Inflammatory macrophage (primary cell): ENCODE measurements around the gene MYLK.

ENCODE experiments used
- DNase-seq, 2 donors: peaks; one replicate each; pipeline ENCODE4 v3.0.0-alpha.2; 2020 to 2022

MYLK gene

DNA sequence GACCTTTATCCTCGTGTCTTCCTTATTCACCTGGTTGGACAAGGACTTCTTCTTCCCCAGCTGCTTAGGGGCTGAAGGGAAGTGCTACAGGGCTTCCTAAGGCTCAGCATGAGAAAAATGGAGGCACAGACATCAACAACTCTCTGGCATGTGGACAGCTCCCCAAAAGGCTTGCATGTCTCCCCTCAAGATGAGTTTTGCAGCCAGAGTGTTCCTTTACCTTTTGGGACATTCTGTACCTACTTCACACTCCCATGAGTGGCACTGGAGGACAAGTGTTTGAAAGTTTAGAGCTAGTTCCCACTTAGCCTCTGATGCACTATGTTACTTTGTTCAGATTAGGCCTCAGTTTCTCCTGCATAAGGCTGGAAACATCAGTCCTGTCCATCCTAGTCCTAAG is 222.2 kb downstream of the MYLK start:
- no peak for DNase-seq

DNA sequence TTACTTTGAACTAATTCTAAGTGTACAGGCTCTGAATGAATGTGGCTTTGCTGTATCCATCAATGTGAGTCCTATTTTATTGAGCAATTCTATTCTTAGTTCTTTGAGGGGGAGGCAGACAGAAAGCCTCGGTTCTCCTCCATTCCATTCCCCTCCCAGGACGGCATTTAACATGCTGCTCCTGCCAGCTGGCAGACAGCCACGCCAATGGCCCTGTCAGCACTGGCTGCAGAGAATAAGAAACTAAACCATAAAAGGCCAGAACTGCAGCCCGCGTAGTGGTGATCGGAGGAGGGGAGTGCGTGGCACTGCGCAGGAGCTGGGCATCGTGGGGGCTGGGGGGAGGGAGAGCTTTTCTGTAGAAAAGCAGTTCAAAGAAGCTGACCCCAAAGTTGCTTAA is 223.2 kb downstream of the MYLK start:
- DNase-seq = no peak

DNA sequence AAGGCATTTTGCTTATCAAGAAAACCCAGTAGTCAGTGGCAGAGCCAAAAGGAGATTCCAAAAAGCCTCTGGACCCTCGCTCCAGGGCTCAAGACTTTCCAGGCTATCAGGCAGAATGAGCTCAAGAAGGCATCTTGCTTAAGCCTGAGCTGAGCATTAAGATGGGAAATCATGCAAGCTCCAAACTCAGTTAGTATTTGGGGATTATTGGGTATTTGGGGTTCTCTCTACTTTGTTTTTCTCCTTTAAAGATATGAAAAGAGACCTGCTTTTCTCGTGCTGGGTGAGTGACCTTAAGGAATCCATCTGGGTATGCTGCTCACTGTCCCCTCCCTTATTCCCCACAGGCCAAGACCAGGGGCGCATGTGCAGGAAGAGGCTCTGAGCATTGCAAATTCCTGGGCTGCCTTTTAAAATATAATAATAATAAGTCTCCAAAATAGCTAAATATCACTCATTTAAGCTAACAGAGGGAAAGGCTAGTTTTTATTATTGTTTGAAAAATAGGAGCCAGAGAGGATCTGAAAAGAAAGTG is 223.9 kb downstream of the MYLK start:
- DNase-seq = no peak

DNA sequence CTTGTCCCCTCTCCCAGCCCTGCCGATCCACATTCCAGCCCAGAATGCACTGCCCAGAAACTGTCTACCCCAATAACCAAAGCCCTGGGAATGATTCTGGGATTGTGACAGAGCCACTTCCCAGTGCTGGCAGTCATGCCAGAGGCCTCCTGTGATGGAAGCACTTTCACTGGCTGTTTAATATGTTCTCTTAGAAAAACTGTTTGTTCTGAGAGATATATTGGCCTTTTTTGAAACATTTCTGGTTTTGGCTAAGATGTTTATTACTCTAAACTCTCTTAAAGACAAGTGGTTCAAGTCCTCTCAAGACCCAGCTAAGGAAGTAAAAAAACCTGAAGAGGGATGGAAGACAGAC is 225.3 kb downstream of the MYLK start:
- no peak for DNase-seq

DNA sequence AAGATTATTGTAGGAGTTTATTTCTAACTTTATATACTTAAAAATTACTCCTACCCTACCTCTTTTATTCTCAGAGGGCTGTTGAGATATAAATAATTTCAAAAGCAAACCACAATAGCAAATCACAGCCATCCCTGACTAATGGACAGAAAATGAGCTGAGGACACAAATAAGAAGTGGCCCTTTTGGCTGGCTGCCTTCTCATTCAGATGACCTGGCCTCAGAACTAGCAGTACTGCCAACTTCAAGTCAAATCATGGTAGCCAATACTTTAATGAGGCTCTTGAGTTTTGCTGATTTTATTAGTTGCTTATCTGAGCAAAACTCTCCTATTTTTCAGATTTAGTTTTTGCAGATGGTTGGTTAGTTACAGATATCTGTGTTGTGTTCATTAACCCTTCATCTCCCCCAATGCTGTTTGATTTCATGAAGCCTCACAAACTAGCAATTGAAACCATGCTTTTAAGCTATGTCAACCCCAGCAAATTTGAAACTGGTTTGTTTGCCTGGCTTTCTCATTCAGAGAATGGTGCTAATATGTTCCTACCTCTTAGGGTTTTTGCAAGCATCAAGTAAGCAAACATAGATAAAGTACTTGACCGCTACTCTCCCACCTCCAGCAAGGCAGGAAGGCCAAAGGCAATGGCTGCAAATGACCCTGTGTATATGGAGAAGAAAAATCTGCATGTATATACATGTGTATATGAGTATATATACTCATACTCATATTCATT is 225.8 kb downstream of the MYLK start:
- no peak for DNase-seq

DNA sequence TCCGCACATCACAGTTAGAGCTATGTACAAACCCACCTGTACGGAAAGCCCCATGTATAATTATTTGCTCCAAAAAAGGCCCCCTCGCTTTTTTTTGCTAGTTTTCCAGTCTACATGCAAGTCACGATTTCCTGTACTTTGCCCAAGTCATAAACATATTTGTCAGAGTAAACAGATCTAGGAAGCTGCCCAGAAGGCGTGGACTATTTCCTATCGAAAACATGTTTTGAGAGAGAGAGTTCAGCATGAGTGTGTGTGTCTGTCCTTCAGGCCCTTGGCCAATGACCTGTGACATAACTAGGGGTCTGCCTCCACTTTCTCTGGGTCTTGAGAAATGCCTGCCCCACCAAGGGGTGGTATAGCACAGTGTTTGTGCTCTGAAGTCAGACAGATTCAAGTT is 226.6 kb downstream of the MYLK start:
- DNase-seq = no peak

DNA sequence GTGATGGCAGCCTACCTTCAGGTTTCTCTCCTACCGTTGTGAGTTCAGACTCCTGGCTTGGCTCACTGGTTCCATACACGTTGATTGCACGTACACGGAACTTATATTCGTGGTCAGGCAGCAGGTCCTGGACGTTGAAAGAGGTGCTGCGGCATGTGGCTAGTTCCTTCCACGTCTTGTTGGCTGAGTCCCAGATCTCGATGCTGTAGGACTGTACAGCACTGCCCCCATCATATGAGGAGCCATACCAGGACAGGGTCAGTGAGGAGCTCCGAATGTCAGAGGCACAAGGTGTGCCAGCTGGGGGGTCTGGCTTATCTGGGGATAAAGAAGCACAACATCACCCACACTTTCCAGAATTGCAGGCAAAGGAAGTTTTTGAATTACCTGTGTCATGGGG is 227.0 kb downstream of the MYLK start:
- DNase-seq = no peak

DNA sequence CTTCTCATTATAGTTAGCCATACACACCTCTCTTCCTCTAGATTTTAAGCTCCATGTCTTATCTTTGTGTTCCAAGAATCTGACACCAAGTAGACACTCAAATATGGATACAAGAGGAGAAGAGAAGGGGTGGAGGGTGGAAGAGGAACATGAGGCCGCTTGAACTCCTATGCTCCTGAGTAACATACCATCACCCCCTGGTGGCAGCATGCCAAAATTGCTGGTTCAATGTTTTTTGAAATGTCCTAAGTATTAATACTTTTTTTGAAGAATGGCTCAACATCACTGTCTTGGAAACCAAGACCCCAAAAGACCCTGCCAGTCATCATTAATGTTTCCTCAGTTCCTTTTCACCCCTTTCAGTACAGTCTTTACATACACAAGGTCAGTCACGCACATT is 227.4 kb downstream of the MYLK start:
- peak; percentile 22 to 40 for DNase-seq

DNA sequence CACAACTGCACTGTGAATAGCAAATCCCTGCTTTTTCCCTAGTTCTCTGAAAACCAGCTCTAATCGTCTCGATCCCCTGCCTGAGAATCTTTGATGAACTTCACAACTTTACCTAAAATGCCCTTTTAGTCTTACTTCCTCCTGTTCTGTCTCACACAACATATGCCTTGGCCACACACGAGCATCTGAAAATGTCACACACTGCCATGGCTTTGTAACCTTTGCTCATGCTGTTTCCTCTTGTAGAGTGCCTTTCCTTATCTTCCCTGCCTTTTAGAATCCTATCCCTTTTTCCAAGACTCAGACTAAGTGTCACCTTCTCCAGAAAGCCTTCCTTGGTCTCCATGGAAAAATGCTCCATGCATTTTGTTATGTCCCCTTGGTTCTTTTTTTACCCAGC is 227.9 kb downstream of the MYLK start:
- DNase-seq = no peak

DNA sequence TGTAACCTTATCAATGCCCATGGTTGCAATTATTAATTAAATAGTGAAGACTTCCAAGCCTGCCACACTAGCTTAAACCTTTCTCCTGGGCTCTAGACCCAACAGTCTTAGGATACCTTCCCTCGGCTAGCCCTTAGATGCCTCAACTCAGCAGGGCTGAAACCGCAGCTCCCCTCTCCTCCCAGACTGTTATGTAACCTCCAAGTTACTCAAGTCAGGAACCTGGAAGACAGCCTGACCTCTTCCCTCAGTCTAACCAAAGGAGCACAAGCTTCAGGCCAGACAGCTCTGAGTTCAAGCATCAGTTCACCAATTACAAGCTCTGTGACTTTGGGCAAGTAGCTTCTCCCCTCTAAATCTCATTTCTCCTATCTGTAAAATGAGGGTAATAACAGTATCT is 228.7 kb downstream of the MYLK start:
- DNase-seq = no peak

DNA sequence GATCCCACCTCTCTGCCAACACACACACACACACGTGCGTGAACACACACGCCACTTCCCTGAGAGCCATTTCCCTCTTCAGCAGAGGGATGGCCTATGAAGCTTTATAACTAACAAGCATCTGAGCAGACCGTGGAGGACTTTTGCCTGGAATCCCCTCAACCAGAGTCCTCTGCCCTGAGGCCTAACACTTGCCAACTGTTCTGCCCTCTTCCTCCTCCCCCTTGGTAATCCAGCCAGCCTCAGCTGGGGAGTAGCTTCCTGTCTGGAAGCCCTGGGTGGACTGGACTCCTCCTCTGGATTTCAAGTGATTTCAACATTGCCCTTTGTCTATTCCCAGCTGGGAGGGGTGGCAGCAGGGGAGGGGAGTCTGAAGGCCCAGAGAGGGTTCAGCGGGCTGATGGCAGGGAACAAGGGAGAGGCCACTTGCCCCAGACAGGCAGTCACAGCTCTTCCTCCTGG is 230.9 kb downstream of the MYLK start:
- peak in 1 of 2 donors; percentile 34 for DNase-seq

DNA sequence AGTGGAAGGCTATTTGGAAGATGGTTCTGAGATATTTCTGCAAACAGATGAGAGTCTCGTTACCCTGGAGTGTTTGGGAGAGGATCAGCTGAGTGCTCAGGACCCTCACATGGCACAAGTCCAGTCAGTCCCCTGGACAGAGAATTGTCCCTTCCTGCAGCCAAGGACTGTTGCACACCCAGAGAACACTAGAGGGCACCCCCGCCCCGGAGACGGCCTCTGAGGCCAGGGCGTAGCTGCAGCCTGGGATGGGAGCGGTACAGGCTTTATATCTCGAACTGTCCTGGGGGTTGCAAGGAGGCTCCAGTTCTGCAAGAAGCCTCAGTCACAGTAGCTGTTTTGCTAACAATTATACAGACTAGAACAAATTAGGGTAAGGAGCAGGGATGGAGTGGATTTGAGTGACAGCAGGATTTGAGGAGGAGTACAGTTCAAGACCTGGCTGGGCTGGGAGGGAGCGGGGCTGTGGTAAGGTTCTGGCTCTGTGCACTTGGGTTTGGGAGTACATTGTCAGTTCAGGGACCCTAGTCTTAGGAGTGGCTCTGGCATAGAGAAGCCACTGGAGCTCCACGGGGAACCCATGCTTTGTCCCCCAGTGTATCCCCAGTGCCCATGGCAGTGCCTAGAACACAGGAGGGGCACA is 231.7 kb downstream of the MYLK start:
- peak; percentile 77 to 79 for DNase-seq

DNA sequence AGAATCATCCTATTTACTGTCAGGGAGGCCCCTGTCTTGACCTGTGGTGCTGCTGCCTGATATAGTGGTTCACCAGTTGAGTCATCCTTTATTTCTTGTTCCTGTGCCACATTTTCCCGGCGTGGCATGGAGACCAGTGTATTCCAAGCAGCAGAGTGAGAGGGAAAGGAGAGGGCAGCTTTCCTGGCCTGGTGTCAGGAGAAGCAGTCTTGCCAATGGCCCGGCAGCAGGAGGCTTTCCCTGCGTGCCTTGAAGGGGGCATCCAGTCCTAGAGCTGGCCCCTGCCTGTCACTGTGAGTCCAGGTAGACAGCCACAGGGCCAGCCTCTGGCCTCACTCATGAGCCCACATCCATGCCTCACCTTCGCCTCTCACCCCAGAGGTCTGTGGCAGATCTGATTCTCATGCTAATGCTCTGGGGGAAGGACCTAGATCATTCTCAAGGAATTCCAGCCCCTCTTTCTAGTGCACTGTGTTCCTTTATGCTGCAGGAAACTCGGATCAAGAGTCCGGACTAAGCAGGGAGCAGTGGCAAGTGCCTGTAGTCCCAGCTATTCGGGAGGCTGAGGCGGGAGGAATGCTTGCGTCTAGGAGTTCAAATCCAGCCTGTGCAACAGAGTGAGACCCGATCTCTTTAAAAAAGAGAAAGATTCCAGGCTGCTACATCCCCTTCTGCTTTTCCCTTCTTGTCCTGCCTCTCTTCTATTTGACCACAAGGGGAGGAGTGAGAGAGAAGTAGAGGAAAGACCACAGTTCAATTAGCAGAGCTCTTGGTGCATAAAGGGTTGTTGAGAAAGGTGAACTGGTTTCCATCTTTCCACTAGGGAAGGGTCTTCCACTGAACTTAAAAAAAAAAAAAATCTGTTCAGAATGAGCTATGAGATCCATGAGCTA is 232.4 kb downstream of the MYLK start:
- no peak for DNase-seq

DNA sequence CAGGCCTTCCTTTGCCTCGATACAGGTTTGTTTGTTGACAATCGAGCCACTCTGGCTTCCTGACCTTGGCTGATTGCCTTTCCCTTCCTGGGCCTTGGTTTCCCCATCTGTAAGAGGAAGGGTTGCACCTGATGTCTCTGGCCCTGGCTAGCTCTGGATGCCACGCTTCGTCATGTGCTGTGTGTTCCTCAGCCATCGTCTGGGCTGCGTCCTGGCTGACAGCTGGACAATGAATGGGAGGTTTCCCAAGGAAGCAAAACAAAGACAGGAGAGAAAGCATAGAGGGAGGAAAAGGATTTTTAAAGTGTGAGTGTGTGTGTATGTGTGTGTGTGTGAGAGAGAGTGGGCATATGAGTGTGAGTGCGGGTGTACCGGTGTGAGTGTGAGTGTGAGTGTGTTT is 234.0 kb downstream of the MYLK start:
- DNase-seq = no peak

DNA sequence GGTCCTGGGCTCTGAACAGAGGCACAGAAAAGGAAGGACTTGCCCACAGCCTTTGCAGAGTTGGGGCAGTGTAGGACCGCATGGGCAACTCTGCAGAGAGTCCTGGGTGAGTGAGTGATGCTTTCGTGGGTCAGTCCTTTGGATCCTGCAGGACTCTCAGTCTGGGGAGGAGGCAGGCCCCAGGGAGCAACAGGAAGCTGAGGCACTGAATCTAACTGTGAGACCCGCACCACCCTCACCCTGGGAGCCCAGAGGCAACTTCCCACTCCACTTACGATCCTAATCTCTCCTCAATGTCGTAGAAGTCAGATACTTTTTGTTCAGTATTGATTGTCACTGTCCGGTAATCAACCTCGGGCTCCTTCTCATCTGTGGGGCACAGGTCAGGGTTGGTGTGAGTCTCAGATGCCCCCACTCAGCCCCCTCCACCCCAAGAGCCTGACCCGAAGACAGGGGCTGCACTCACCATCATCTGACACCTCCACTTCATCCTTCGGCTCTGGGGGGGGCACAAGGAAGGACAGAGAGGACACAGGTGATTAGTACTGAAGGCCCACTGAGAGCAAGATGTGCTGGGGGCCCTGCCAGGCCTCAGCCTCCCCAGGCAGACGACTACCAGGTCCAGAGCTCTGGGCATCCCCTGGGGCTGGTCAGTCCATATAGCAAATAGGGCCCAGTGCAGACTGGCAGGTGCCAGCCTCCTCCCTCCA is 235.3 kb downstream of the MYLK start:
- DNase-seq = no peak

DNA sequence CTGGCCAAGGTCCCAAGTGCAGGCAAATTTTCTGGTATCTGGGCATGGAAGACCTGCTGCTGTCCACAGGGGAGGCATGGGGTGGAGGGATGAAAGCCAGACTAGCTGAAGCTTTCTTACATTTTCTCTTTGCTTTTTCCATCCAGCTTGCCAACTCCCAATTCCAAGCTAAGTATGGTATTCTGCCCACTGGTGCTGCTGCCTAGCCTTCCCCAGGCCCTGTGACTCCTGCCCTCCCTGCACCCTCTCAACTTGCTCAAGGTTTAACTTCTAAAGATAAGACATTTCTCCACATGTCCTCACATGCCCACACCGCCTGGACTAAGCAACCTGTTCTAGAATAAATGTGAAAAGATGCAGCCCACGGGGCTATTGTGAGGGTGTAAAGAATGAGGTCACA is 239.8 kb downstream of the MYLK start:
- peak in 1 of 2 donors; percentile 5 for DNase-seq

DNA sequence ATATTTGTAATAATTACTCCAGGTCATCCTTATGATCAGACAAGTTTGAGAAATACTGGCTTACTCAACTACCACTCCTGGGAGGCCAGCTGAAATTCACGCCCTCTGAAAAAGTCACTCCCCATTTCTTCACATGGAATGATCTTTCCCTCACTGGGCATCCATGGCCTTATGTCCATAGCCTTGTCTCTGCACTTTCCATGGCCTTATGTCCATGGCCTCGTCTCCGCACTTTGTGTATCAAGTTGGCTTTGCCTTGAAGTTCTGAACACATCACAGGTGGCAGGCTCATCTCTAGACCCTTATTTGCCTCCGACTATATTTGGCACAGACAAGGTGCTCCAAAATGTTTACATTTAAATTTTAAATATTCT is 241.2 kb downstream of the MYLK start:
- DNase-seq = no peak

DNA sequence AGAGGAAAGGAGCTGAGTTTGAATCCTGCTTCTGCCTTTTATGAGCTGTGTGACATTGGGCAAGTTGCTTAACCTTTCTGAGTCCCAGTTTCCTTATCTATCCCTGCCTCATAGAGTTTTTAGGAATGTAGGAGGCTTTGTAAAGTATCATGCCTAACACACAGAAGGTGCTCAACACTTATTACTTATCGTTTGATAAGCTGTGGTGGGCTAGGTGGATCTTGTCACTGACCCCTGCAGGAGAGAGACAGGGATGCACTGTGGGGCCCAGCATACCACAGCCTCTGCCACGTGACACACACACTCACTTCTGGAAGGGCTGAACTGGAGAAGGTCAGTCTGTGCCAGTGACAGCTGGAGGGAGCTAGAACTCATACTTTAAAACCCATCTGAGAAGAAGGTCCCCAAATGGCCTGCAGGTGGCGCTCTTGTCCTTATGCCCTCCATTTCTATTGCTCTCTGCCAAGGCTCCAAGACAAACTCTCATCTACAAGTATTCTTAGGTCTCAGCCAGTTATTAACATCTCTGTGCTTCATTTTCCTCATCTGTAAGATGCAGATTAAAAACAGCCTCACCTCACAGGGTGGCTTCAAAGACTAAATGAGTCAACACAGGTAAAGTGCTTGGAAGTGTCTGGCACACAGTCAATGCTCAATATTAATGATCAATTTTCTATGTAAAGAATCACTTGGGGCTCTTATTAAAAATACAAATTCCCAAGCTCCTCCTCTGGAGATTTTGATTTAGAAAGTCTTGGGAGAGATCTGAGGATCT is 241.8 kb downstream of the MYLK start:
- peak; percentile 79 to 88 for DNase-seq

DNA sequence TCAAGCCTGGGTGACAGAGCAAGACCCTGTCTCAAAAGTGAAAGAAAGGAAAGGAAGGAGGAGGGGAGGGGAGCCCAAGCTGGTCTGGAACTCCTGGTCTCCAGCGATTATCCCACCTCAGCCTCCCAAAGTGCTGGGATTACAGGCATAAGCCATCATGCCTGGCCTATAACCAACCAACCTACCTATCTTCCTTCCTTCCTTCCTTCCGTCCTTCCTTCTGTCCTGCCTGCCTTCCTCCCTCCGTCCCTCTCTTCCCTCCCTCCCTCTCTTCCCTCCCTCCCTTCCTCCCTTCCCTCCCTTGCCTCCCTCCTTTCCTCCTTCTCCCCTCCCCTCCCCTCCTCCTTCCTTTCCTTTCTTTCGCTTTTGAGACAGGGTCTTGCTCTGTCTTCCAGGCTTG is 242.6 kb downstream of the MYLK start:
- DNase-seq = no peak

DNA sequence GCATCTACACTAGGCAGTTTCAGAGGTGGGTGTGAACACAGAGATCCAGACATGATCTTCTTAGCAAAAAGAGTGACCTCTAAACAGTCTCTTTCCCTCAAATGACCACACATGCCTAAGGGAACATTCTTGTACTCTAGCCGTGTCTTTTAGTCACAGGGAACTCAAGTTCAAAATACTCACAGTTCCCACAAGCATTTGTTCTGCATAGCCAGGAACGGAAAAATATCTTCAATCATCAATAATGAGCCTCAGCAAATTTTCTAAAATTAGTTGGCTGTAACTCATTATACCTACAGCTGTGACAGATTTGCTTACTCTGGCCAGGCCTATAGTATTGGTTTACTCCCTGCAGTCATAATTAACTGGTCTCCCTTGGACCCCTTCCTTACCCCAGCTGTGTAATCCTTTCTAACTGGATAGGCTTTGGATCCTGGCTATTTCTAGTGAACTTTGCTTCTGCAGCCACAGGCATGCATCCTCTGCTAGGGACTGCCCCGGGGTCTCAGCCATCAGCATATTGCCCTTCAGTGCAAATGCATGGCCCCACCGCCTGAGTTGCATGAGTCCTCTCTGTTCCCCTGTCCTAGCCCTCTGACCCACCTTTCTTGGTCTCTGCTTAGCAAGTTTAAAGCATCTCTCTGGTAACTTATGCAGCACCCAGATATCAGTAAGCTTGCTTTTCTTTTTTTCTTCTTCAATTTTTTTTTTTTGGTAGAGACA is 243.2 kb downstream of the MYLK start:
- no peak for DNase-seq

DNA sequence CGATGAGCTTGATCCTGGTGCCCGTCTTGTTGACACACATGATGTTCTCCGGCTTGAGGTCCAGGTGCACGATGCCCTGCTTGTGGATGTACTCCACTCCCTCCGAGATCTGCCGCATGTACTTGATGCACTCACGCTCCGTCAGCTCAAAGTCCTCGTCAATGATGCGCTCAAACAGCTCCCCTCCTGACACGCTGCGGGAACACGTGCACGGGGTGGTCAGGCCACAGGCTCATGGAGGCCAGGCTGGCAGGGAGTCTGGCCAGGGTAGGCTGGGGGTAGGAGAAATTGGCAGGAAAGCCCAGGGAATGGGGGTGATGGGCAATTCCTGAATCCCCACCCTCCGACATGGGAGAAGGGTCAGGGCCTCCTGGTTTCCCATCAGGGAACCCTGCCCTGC is 243.8 kb downstream of the MYLK start:
- DNase-seq = no peak
